K562 (cell line): ENCODE data around the gene CDHR1. TPM values are rescaled to one million over a fixed set of nuclear protein-coding genes. Genes with fewer than 3 reads are reported as not detected.

Experiments
- CBX8 ChIP-seq: fragments of 200-600 bp; sonication (generic); IDR thresholded peaks from 2 replicates; pipeline ENCODE4 v1.6.1; 2012; ENCODE audit warnings: borderline replicate concordance, mixed run types, low read depth, mild to moderate bottlenecking, moderate library complexity, mixed read lengths, low read length, control low read depth, inconsistent platforms; ENCODE audit not compliant: poor library complexity, severe bottlenecking; ENCODE audit errors: extremely low read depth
- GABPA ChIP-seq: fragments of 200-800 bp; sonication (Bioruptor generic); conservative IDR thresholded peaks from 2 replicates; pipeline ENCODE4 v1.6.1; 2016; ENCODE audit warnings: low read depth, missing genetic modification characterization, missing compliant biosample characterization
- KDM4B ChIP-seq, 2 experiments: fragments of 450-650 bp in 1 of 2; sonication (generic) in 1 of 2; IDR thresholded peaks; 2 replicates each; pipeline ENCODE4 v1.6.1; 2016 to 2017; ENCODE audit warnings: borderline replicate concordance in 2 of 2, antibody characterized with exemption in 1 of 2, low read depth in 1 of 2, mild to moderate bottlenecking in 1 of 2
- RNF219 ChIP-seq: fragments of 250-450 bp; sonication (Bioruptor Pico); IDR thresholded peaks from 2 replicates; pipeline ENCODE4 v1.5.0; 2022; ENCODE audit warnings: mild to moderate bottlenecking
- SMAD1 ChIP-seq: fragments of 150-350 bp; IDR thresholded peaks from 2 replicates; pipeline ENCODE4 v1.6.1; 2014; ENCODE audit warnings: low read length, low read depth; ENCODE audit not compliant: partially characterized antibody
- ZBTB49 ChIP-seq: sonication (generic); formaldehyde crosslinking; IDR thresholded peaks from 2 replicates; pipeline ENCODE4 v1.8.0; 2022; ENCODE audit warnings: missing genetic modification reagents, mild to moderate bottlenecking, borderline replicate concordance
- ZNF79 ChIP-seq: fragments of 250-450 bp; sonication (Bioruptor Pico); IDR thresholded peaks from 2 replicates; pipeline ENCODE4 v1.4.0; 2020; ENCODE audit warnings: low read depth, mild to moderate bottlenecking, moderate library complexity
- polyA plus RNA-seq, 8 experiments: library from polyadenylated mRNA; depleted of rRNA in 4 of 8; stranded (reverse) in 5 of 8; unstranded in 3 of 8; fragments of >200 nt; fragmentation: Nextera tagmentation in 2 of 8; fragmentation: Illumina TruSeq in 1 of 8; extraction: Ambion mirVana in 2 of 8; extraction: Trizol in 1 of 8; gene quantifications; 2 replicates each; pipeline versions ENCODE4 v1.2.1 to v1.2.3, GENCODE V29; 2011 to 2014; ENCODE audit warnings: inconsistent platforms in 1 of 8, missing spikeins in 1 of 8
- total RNA-seq, 7 experiments: library from RNA; depleted of rRNA in 6 of 7; stranded (reverse); fragments of >200 nt in 6 of 7; fragmentation: Illumina TruSeq in 2 of 7; extraction: Trizol in 2 of 7; gene quantifications; 2 replicates each; pipeline versions ENCODE4 v1.2.1 to v1.2.3, GENCODE V29; 2011 to 2021; ENCODE audit warnings: low replicate concordance in 1 of 7
- TF ChIP-seq, protein P1 (sequence below): sonication (generic); formaldehyde crosslinking; IDR thresholded peaks from 2 replicates; pipeline ENCODE4 v1.8.0; 2022; ENCODE audit warnings: mild to moderate bottlenecking, missing genetic modification reagents, borderline replicate concordance

The CDHR1 gene
- total and polyA plus RNA-seq, 9 of the 15 experiments (the other 6 are each of a cell fraction or from before 2014, with no cell fraction given): 0.03 to 0.99 (median 0.20) TPM

DNA sequence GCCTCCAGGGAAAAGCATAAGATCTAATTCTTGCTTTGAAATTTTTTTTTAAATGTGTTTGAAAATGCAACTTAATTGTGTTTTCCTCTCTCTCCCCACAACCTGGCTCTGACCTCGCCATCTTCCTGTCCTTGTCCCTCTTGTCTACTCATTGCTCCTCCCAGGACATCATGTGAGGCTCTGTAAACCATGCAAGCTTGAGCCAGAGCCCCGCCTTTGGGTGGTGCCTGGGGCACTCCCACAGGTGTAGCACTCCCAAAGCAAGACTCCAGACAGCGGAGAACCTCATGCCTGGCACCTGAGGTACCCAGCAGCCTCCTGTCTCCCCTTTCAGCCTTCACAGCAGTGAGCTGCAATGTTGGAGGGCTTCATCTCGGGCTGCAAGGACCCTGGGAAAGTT, 9.8 kb upstream of the CDHR1 start (continued):
- TF ChIP-seq, protein P1, sequence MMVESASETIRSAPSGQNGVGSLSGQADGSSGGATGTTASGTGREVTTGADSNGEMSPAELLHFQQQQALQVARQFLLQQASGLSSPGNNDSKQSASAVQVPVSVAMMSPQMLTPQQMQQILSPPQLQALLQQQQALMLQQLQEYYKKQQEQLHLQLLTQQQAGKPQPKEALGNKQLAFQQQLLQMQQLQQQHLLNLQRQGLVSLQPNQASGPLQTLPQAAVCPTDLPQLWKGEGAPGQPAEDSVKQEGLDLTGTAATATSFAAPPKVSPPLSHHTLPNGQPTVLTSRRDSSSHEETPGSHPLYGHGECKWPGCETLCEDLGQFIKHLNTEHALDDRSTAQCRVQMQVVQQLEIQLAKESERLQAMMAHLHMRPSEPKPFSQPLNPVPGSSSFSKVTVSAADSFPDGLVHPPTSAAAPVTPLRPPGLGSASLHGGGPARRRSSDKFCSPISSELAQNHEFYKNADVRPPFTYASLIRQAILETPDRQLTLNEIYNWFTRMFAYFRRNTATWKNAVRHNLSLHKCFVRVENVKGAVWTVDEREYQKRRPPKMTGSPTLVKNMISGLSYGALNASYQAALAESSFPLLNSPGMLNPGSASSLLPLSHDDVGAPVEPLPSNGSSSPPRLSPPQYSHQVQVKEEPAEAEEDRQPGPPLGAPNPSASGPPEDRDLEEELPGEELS (CRISPR knock-in tag): no peak
- TF ChIP-seq GABPA (no peak), ZNF79 (CRISPR knock-in tag) (no peak), RNF219 (no peak), KDM4B (IDR thresholded peaks at IDR 0.05; ENCODE audit: borderline replicate concordance in 2 of 2, low read depth in 1 of 2) (no peak), ZBTB49 (no peak), CBX8 (no peak), SMAD1 (no peak)
